Measurements from ENCODE around the gene FAM13A.
A peak's percentile ranks its signal among the peaks of the same experiment; 100 is the strongest.

GRCh38 chr4:88802585-88803286 is 254.2 kb downstream of the FAM13A start:
- no peak for TF ChIP-seq MAFK (IDR thresholded peaks at IDR 0.05; ENCODE audit: low read depth, low read length)
- TF ChIP-seq, protein P1, sequence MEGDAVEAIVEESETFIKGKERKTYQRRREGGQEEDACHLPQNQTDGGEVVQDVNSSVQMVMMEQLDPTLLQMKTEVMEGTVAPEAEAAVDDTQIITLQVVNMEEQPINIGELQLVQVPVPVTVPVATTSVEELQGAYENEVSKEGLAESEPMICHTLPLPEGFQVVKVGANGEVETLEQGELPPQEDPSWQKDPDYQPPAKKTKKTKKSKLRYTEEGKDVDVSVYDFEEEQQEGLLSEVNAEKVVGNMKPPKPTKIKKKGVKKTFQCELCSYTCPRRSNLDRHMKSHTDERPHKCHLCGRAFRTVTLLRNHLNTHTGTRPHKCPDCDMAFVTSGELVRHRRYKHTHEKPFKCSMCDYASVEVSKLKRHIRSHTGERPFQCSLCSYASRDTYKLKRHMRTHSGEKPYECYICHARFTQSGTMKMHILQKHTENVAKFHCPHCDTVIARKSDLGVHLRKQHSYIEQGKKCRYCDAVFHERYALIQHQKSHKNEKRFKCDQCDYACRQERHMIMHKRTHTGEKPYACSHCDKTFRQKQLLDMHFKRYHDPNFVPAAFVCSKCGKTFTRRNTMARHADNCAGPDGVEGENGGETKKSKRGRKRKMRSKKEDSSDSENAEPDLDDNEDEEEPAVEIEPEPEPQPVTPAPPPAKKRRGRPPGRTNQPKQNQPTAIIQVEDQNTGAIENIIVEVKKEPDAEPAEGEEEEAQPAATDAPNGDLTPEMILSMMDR (conservative IDR thresholded peaks at IDR 0.05; ENCODE audit: low read depth, low read length) = no peak
- no peak for TF ChIP-seq CHD1 (IDR thresholded peaks at IDR 0.05; ENCODE audit: low read depth, low read length)
- TF ChIP-seq CEBPB (IDR thresholded peaks at IDR 0.05; ENCODE audit: low read depth, low read length) = no peak
- TF ChIP-seq SMC3 (IDR thresholded peaks at IDR 0.05; ENCODE audit: low read depth, low read length) = no peak
- TF ChIP-seq, protein P2, sequence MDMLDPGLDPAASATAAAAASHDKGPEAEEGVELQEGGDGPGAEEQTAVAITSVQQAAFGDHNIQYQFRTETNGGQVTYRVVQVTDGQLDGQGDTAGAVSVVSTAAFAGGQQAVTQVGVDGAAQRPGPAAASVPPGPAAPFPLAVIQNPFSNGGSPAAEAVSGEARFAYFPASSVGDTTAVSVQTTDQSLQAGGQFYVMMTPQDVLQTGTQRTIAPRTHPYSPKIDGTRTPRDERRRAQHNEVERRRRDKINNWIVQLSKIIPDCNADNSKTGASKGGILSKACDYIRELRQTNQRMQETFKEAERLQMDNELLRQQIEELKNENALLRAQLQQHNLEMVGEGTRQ (IDR thresholded peaks at IDR 0.05; ENCODE audit: low read depth, low read length) = no peak
- TF ChIP-seq RAD21 (IDR thresholded peaks at IDR 0.05; ENCODE audit: low read length) = 0 out of 2 replicates have a peak, but pooled peaks have one; percentile 3
- no peak for TF ChIP-seq POLR2A (IDR thresholded peaks at IDR 0.05; ENCODE audit: low read depth, low read length)
- no peak for TF ChIP-seq MXI1 (IDR thresholded peaks at IDR 0.05; ENCODE audit: borderline replicate concordance, low read depth, low read length)
- no peak for TF ChIP-seq BHLHE40 (IDR thresholded peaks at IDR 0.05; ENCODE audit: low read depth, low read length)
- TF ChIP-seq, protein P3, sequence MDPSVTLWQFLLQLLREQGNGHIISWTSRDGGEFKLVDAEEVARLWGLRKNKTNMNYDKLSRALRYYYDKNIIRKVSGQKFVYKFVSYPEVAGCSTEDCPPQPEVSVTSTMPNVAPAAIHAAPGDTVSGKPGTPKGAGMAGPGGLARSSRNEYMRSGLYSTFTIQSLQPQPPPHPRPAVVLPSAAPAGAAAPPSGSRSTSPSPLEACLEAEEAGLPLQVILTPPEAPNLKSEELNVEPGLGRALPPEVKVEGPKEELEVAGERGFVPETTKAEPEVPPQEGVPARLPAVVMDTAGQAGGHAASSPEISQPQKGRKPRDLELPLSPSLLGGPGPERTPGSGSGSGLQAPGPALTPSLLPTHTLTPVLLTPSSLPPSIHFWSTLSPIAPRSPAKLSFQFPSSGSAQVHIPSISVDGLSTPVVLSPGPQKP (IDR thresholded peaks at IDR 0.05; ENCODE audit: borderline replicate concordance, low read depth, low read length) = no peak

All from IMR-90 (cell line).